NCI-H2196 treated with DMSO at 0.1 percent for 48 hours (cell line): ENCODE data around the gene ERCC6.

Experiments
- DNase-seq: peaks from one replicate; lab custom pipeline; 2025; ENCODE audit not compliant: unreplicated experiment; lab: John Stamatoyannopoulos, UW

ERCC6 gene

DNA sequence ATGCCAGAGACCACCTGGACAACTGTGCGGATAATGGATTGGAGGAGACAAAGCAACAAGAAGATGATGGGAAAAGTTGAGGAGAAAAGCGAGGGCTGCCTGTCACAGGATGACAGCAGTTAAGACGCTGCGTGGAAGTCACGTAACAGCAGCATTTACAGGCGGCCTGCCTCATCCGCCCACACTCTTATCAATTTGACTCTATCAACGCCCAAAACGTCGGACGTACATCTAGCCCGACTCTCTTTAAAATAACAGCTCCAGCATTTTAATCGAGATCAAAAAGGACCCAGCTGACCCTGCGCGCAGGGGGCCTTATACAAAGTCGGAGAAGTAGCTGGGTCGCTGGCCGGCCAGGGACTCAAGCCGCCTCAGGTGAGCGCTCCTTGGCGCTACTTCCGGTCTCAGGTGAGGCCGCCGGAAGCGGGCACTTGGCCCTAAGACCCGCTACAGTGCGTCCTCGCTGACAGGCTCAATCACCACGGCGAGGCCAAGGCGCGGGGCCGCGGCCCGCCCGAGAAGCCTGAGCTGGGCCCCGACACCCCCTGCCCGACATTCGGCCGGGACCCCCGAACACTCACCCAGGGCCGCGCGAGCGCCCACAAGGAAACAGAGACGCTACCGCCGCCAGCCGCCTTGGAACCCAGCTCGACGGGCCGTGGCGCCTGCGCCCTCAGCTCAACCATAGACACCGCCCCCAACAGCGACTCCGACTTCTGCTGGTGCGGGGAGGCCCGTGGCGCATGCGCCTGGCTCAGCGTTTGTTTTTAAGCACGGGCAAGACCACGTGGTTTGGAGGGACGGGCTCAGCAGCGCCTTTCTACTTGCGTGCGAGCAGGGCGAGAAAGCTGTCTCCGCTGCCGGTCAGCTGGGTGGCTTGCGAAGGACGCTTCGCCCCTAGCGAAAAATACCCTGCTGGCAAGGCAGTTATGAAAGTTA is at the start of gene ERCC6:
TSS of gene ERCC6 (minus strand) at position 741 of the 939 bp plus-strand sequence.
- DNase-seq = peak; percentile 80

- DNase-seq = no peak
These were observed 49.1 kb upstream of the ERCC6 start for GRCh38 chr10:49587981-49588380.

DNA sequence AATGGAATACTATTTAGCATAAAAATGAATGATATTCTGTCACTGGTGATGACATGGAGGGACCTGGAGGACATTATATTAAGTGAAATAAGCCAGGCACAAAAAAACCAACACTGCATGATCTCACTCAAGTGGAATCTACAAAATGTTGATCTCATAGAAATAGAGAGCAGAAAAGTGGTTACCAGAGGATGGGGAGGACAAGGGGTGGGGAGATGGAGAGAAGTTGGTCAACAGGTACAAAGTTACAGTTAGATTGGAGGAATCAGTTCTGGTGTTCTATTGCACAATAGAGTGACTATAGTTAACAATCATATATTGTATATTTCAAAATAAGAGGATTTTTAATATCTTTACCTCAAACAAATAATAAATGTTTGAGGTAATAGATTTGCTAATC is 46.5 kb upstream of the ERCC6 start:
- no peak for DNase-seq

- DNase-seq = no peak
These were observed 40.7 kb upstream of the ERCC6 start for GRCh38 chr10:49579621-49580020.

- no peak for DNase-seq
These were observed 39.5 kb upstream of the ERCC6 start for GRCh38 chr10:49578392-49578791.

DNA sequence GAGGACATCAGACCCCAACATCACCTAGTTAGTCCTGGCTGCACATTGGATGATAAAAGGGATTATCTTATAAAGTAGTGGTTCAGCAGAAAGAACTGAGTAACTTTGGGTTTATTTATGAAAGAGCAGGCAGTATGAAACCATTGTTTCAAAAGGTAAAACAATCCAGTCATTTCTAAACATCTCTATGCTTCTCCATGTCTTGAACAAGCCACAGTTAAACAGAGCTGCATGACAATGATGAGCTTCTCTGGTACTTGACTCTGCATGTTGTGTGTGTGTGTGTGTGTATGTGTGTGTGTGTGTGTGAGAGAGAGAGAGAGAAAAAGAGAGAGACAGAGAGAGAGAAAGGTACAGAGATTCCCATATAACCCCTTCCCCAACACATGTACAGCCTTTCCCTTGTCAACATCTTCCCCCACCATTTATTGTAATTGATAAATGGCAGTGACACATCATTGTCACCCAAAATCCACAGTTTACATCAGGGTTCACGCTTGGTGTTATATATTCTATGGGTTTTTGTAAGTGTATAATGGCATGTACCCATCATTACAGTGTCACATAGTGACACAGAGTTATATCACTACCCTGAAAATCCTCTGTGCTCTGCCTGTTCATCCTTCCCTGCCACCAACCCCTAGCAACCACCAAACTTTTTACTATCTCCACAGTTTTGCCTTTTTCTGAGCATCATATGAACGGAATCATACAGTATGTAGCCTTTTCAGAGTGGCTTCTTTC is 38.4 kb upstream of the ERCC6 start:
- no peak for DNase-seq

- DNase-seq = no peak
These were observed 36.7 kb upstream of the ERCC6 start for GRCh38 chr10:49575489-49576072.

DNA sequence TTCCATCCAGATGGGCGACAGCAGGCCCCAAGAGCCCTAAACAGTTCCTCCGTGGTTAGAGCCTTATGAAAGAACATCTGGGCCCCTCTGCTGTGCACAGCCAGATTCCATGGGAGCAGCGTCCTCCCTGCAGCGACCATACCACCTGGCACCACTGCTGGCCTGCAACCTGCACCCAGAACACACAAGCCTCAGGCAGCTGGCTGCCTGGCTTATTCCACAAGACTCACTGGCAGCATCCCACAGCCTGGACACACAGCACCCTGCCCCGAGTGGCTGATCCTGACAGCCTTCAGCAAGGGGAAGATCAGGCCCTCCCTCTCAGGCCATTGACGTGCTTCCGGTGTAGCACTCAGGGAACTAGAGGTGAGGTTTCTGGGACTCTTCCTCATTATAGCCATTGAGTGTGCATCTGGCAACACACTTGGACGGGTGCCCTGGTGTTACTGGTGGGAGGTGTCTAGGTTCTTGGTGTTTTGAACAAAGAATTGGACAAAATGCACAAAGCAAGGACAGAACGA is 33.7 kb upstream of the ERCC6 start:
- DNase-seq = no peak

- no peak for DNase-seq
These were observed 32.5 kb upstream of the ERCC6 start for GRCh38 chr10:49571388-49571787.

DNA sequence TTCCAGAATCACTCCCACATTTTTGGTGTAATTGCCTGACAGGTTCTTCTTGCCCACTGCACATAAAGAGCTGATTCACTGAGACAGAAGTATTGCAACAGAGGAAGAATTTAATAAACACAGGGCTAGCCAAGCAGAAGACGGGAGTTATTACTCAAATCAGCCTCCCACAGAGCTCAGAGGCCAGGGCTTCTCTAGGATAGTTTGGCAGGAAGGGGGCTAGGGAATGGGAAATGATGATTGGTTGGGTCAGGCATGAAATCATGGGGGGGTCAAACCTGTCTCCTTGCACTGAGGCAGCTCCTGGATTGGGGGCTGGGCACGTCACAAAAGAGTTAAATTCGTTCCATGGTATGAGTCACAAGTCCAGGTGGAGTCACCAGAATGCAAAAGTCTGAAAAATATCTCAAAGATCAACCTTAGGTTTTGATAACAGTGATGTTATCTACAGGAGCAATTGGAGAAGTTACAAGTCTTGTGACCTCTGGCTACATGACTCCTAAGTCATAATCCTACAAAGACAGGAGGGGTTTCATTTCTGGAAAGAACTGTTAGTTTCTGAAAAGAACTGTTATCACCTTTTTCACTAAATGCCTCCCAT is 30.2 kb upstream of the ERCC6 start:
- no peak for DNase-seq

GRCh38 chr10:49568235-49568634 is 29.3 kb upstream of the ERCC6 start:
- DNase-seq = no peak

DNA sequence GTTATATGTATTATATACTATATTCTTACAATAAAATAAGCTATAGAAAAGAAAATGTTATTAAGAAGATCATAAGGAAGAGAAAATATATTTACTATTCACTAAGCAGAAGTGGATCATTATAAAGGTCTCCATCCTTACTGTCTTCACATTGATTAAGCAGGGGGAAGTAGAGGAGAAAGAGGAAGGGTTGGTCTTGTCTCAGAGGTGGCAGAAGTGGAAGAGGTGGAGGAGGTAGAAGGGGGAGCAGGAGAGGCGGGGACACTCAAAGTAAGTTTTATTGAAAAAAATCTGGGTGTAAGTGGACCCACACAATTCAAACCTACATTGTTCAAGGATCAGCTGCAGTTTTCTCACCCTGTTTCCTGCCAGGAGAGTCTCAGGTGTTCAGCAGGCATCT is 28.9 kb upstream of the ERCC6 start:
- no peak for DNase-seq

DNA sequence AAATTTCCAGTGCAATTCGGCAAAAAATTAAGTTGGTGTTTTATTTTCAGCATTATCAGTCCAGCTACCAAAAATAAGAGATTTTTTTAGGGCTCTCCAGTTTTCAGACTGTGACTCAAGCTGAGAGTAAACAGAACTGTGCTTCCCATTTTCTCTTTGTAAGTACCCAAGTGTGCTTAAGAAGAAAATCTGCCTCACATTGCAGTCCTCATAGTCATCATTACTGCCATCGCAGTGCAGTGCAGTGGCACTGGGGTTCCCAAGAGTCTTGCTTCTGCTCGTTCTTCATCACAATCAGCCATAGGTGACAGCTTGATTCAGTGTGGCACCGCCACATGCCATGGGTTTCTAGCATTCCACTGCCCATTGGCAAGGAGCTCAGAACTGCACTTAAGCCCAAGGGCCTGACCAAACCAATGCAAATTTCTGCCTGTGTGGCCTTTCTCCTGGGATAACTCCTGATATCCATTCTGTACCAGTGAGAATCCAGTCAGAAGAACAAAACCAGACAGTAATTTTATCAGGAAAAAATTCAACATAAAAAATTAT is 25.6 kb upstream of the ERCC6 start:
- DNase-seq = no peak

DNA sequence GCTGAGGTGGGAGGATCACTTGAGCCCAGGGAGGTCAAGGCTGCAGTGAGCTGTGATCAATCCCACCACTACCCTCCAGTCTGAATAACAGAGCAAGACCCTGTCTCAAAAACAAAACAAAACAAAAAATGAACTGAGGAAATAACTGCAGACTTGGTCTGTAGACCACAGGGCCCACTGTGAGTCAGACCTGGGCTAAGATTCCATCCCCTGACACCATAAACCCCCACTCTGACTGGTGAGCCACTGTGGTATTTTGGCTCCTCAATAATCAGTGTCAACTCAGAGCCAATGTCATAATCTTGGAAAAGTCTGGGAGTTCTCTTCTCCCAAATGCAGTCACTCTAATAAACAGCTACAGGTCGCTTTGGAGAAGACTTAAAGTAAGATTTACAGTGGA is 24.0 kb upstream of the ERCC6 start:
- no peak for DNase-seq

DNA sequence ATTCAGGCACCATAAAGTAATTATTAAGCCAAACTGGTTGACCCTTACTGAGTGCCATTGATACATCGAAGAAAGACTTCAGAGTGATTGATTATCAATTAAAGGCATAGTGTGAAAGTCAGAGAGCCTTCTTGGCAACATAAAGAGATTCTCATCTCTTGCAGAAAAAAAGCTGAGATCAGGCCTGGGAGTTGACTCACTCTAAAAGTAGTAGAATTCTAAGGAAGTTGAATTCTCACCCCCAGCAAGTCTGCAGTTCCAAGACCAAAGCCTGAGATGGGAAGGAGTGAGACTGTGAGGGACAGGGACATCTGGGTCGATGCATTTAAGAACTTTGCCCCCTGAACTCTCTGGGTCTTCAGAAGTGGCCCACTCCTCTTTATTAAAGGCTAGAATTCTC is 21.6 kb upstream of the ERCC6 start:
- no peak for DNase-seq

DNA sequence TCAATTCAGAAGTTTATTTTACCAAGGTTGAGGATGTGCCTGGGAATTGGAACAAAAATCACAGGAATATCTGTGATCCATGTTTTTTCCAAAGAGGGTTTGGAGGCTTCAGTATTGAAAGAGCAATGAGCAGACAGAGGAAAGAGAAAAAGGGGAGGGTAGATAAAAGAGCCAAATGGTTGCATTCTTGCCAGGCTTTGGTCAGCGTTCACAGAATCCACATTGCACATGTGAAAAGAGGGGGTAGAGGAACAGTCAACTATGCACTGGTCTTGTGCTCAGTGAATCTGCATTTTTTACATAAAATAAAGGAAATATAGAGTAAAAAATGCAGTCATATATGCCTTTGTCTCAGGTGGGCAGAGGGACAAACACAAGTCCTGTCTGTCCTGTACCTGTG is 20.6 kb upstream of the ERCC6 start:
- no peak for DNase-seq

DNA sequence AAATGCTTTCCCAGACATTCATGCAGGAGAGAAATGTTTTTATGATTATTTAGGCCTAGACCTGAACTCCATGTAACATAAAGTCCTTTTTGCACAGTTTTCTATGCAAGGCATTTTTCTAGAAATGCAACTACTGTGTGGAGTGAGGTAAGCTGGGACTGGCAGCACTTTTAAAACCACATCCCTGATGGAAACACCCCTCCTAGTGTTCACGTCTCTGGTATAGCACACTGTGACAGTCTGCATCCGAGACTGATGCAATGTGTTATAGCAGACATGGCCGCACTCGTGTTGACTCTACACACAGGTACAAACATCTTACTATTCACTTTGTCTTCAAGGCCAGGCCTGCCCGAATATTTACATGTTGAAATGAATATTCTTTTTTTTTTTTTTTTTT is 19.3 kb upstream of the ERCC6 start:
- DNase-seq = no peak

GRCh38 chr10:49557681-49558080 is 18.8 kb upstream of the ERCC6 start:
- no peak for DNase-seq

DNA sequence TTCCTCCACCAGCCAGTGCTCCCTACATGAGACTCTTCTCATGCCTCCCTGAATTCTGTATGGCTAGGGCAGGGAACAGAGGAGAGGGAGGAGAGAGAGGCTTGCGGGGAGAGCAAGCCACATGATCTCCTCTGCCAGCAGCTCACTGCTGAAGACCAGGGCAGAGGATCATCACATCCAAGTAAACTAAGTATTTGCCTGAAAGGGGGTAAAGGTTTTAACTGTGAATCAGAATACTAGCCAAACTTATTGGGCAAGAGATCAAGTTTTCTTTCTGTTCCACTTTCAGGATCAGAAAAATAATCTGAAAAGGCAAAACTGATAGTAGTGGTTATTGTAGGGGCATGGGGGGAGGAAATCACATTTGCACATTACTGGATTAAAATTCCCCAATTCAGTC is 17.8 kb upstream of the ERCC6 start:
- no peak for DNase-seq

GRCh38 chr10:49552277-49552676 is 13.4 kb upstream of the ERCC6 start:
- no peak for DNase-seq

DNA sequence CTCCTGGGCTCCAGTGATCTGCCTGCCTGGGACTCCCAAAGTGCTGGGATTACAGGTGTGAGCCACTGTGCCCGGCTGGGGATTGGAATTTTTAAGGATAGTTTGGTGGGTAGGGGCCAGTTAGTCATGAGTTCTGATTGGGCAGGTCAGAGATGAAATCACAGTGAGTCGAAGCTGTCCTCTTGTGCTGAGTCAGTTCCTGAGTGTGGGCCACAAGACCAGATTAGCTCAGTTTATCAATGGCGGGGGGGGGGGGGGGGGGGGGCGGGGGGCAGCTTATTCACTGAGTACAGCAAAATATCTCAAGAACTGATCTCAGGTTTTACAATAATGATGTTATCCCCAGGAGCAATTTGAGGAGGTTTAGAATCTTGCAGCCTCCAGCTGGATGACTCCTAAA is 11.6 kb upstream of the ERCC6 start:
- DNase-seq = no peak
